ENCODE data around the gene ATP5F1B.

DNA sequence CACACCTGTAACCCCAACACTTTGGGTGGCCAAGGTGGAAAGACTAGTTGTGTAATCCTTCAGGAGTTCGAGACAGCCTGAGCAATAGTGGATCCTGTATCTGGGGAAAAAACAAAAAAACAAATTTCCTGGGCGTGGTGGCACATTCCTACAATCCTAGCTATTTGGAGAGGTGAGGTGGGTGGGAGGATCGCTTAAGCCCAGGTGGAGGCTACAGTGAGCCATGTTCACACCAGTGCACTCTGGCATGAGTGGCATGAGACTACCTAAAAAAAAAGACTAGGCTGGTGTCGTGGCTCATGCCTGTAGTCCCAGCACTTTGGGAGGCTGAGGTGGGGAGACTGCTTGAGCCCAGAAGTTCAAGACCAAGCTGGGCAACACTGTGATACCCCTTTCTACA, 25.1 kb upstream of the ATP5F1B start:
- TF ChIP-seq POLR2A (IDR thresholded peaks at IDR 0.05) = no peak
- TF ChIP-seq, protein P1, sequence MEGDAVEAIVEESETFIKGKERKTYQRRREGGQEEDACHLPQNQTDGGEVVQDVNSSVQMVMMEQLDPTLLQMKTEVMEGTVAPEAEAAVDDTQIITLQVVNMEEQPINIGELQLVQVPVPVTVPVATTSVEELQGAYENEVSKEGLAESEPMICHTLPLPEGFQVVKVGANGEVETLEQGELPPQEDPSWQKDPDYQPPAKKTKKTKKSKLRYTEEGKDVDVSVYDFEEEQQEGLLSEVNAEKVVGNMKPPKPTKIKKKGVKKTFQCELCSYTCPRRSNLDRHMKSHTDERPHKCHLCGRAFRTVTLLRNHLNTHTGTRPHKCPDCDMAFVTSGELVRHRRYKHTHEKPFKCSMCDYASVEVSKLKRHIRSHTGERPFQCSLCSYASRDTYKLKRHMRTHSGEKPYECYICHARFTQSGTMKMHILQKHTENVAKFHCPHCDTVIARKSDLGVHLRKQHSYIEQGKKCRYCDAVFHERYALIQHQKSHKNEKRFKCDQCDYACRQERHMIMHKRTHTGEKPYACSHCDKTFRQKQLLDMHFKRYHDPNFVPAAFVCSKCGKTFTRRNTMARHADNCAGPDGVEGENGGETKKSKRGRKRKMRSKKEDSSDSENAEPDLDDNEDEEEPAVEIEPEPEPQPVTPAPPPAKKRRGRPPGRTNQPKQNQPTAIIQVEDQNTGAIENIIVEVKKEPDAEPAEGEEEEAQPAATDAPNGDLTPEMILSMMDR (IDR thresholded peaks at IDR 0.05) = no peak

All from tibial nerve (tissue), 3 donors.